ENCODE measurements around the gene BMS1.

BMS1 gene

GRCh38 chr10:42865716-42866114 is 83.1 kb downstream of the BMS1 start:
- Histone ChIP-seq H3K9me3 (ENCODE audit: low read length) (no peaks in the 10 kb centered on the region), H3F3A (ENCODE audit: insufficient read depth, low read length) (no peaks in the 10 kb centered on the region), H3K4me2 (ENCODE audit: low read length) (no peak overlapping the region), H3K27ac (ENCODE audit: low read depth, low read length, poor library complexity, severe bottlenecking) (no peak overlapping the region), H3K79me2 (ENCODE audit: insufficient read depth, low read length) (no peaks in the 10 kb centered on the region), H3K36me3 (ENCODE audit: insufficient read depth, low read length) (no peaks in the 10 kb centered on the region), H3K4me1 (ENCODE audit: insufficient read depth, low read length, severe bottlenecking) (no peaks in the 10 kb centered on the region), H3K27me3 (ENCODE audit: insufficient read depth, low read length) (no peaks in the 10 kb centered on the region), H3K9ac (ENCODE audit: low read length) (no peak overlapping the region), H3K4me3 (ENCODE audit: low read depth, low read length, poor library complexity, severe bottlenecking) (no peak overlapping the region), H4K20me1 (ENCODE audit: insufficient read depth, low read length) (no peaks in the 10 kb centered on the region), H3K9me2 (ENCODE audit: low read depth, low read length) (no peaks in the 10 kb centered on the region), H2AFZ (ENCODE audit: low read length) (no peak overlapping the region)
- TF ChIP-seq CTCF (IDR thresholded peaks at IDR 0.05; ENCODE audit: low read length) (no peak), EZH2 (IDR thresholded peaks at IDR 0.05; ENCODE audit: borderline replicate concordance, low read length) (no peak)

GRCh38 chr10:42866115-42866995 is 83.8 kb downstream of the BMS1 start:
- no peak overlapping the region for H2AFZ ChIP-seq (ENCODE audit: low read length)
- TF ChIP-seq CTCF (IDR thresholded peaks at IDR 0.05; ENCODE audit: low read length) (peak; percentile 42; the same call in 1 of the 2 replicates), EZH2 (IDR thresholded peaks at IDR 0.05; ENCODE audit: borderline replicate concordance, low read length) (no peak)
- H3K9ac ChIP-seq (ENCODE audit: low read length): no peak overlapping the region

GRCh38 chr10:42867571-42867970 is 85.0 kb downstream of the BMS1 start:
- Histone ChIP-seq H3K27ac (ENCODE audit: low read depth, low read length, poor library complexity, severe bottlenecking) (no peak overlapping the region), H4K20me1 (ENCODE audit: insufficient read depth, low read length) (no peaks in the 10 kb centered on the region), H3K9ac (ENCODE audit: low read length) (no peak overlapping the region), H3K79me2 (ENCODE audit: insufficient read depth, low read length) (no peaks in the 10 kb centered on the region), H3K36me3 (ENCODE audit: insufficient read depth, low read length) (no peaks in the 10 kb centered on the region), H3K4me2 (ENCODE audit: low read length) (no peak overlapping the region), H3K27me3 (ENCODE audit: insufficient read depth, low read length) (no peaks in the 10 kb centered on the region), H3F3A (ENCODE audit: insufficient read depth, low read length) (no peaks in the 10 kb centered on the region), H3K9me2 (ENCODE audit: low read depth, low read length) (no peaks in the 10 kb centered on the region), H3K4me1 (ENCODE audit: insufficient read depth, low read length, severe bottlenecking) (no peaks in the 10 kb centered on the region), H3K4me3 (ENCODE audit: low read depth, low read length, poor library complexity, severe bottlenecking) (no peak overlapping the region), H2AFZ (ENCODE audit: low read length) (no peak overlapping the region), H3K9me3 (ENCODE audit: low read length) (no peaks in the 10 kb centered on the region)
- no peak for TF ChIP-seq CTCF (IDR thresholded peaks at IDR 0.05; ENCODE audit: low read length)
- TF ChIP-seq EZH2 (IDR thresholded peaks at IDR 0.05; ENCODE audit: borderline replicate concordance, low read length): no peak

More at GRCh38 chr10:42866115-42866995, 83.8 kb downstream of the BMS1 start:
- H3K79me2 ChIP-seq (ENCODE audit: insufficient read depth, low read length): no peaks in the 10 kb centered on the region
- no peak overlapping the region for H3K4me2 ChIP-seq (ENCODE audit: low read length)
- H3K36me3 ChIP-seq (ENCODE audit: insufficient read depth, low read length): no peaks in the 10 kb centered on the region
- H3K27ac ChIP-seq (ENCODE audit: low read depth, low read length, poor library complexity, severe bottlenecking): no peak overlapping the region
- H3F3A ChIP-seq (ENCODE audit: insufficient read depth, low read length): no peaks in the 10 kb centered on the region
- no peak overlapping the region for H3K4me3 ChIP-seq (ENCODE audit: low read depth, low read length, poor library complexity, severe bottlenecking)
- no peaks in the 10 kb centered on the region for H3K9me3 ChIP-seq (ENCODE audit: low read length)
- H4K20me1 ChIP-seq (ENCODE audit: insufficient read depth, low read length): no peaks in the 10 kb centered on the region
- no peaks in the 10 kb centered on the region for H3K9me2 ChIP-seq (ENCODE audit: low read depth, low read length)
- H3K27me3 ChIP-seq (ENCODE audit: insufficient read depth, low read length): no peaks in the 10 kb centered on the region
- H3K4me1 ChIP-seq (ENCODE audit: insufficient read depth, low read length, severe bottlenecking): no peaks in the 10 kb centered on the region

Data from OCI-LY1 (cell line).